ENCODE measurements around the gene CLEC4C. TPM values are rescaled to one million over a fixed set of nuclear protein-coding genes. Genes with fewer than 3 reads are reported as not detected.

CLEC4C gene
- total and polyA plus RNA-seq, 2 of the 4 experiments (the other 2 are of a cell fraction) = not detected

- H3K18ac ChIP-seq (ENCODE audit: low read depth, low read length) = no peak overlapping the region
- H3K9me3 ChIP-seq (ENCODE audit: control insufficient read depth, insufficient read depth, low read length) = peaks cover 9% of the 10 kb centered on the region; the same call in 1 of the 2 replicates
- no peak overlapping the region for H4K91ac ChIP-seq (ENCODE audit: insufficient read depth, low read depth, low read length)
- H4K8ac ChIP-seq (ENCODE audit: low read depth in 2 of 2, low read length in 2 of 2) = no peak overlapping the region
- whole genome bisulfite sequencing, 2 experiments (ENCODE audit: extremely low coverage in 2 of 2, insufficient read length in 1 of 2) = 24% methylated on average over 5 of the region's 10 CpGs; no CpG with 5 or more reads in 1 of the 2 experiments
- no peaks in the 10 kb centered on the region for H3K9me1 ChIP-seq (ENCODE audit: insufficient read depth, low read length)
- DNase-seq (no peak), ATAC-seq (ENCODE audit: low read depth) (no peak)
- no peak overlapping the region for H2BK20ac ChIP-seq (ENCODE audit: low read depth, low read length)
- no peak overlapping the region for H2AK9ac ChIP-seq (replicated peaks; ENCODE audit: low read depth, low read length, poor library complexity)
- no peak for TF ChIP-seq ELK1 (IDR thresholded peaks at IDR 0.05; ENCODE audit: borderline replicate concordance, low read depth, low read length)
- no peak for TF ChIP-seq CEBPB (IDR thresholded peaks at IDR 0.05; ENCODE audit: low read depth, low read length)
- TF ChIP-seq RFX5 (IDR thresholded peaks at IDR 0.05; ENCODE audit: low read depth, low read length) = no peak
- no peak for TF ChIP-seq CHD1 (IDR thresholded peaks at IDR 0.05; ENCODE audit: low read depth, low read length)
- TF ChIP-seq RAD21 (IDR thresholded peaks at IDR 0.05; ENCODE audit: low read length) = no peak
- TF ChIP-seq CTCF (conservative IDR thresholded peaks at IDR 0.05; ENCODE audit: low read depth, low read length) = no peak
- no peak for TF ChIP-seq BHLHE40 (IDR thresholded peaks at IDR 0.05; ENCODE audit: low read depth, low read length)
- no peak for TF ChIP-seq MAFK (IDR thresholded peaks at IDR 0.05; ENCODE audit: low read depth, low read length)
- TF ChIP-seq NFE2L2 (IDR thresholded peaks at IDR 0.05; ENCODE audit: low read depth, low read length) = no peak
- no peak for TF ChIP-seq POLR2A (IDR thresholded peaks at IDR 0.05; ENCODE audit: low read depth, low read length)
- no peak for TF ChIP-seq USF2 (IDR thresholded peaks at IDR 0.05; ENCODE audit: low read depth, low read length)
- no peak for TF ChIP-seq MAZ (IDR thresholded peaks at IDR 0.05; ENCODE audit: borderline replicate concordance, low read depth, low read length)
- no peak for TF ChIP-seq SMC3 (IDR thresholded peaks at IDR 0.05; ENCODE audit: low read depth, low read length)
- TF ChIP-seq RCOR1 (IDR thresholded peaks at IDR 0.05; ENCODE audit: insufficient replicate concordance, low read length) = no peak
- no peak for TF ChIP-seq FOS (IDR thresholded peaks at IDR 0.05; ENCODE audit: low read depth, low read length)
- TF ChIP-seq MXI1 (IDR thresholded peaks at IDR 0.05; ENCODE audit: borderline replicate concordance, low read depth, low read length) = no peak
- no peak overlapping the region for H4K5ac ChIP-seq (ENCODE audit: low read depth, low read length)
- no peaks in the 10 kb centered on the region for H3K36me3 ChIP-seq (ENCODE audit: control insufficient read depth, insufficient read depth, low read length)
- H3K4me2 ChIP-seq (ENCODE audit: low read depth, low read length) = no peak overlapping the region
- H3K56ac ChIP-seq (ENCODE audit: extremely low read depth, insufficient read depth, low read length) = no peak overlapping the region
- H3K27ac ChIP-seq (ENCODE audit: insufficient read depth, low read length) = no peak overlapping the region
- H2BK120ac ChIP-seq (ENCODE audit: low read depth, low read length) = no peak overlapping the region
- no TSS peak for BruUV-seq (replicated peaks)
- intact Hi-C loops (cut with micrococcal nuclease) (no loop called here), in situ Hi-C loops (cut with MboI; ENCODE audit: low sequenced_read_pairs) (no loop called here), dilution Hi-C loops (cut with HindIII; ENCODE audit: low sequenced_read_pairs, unreplicated experiment) (no loop called here)
- H2AFZ ChIP-seq (replicated peaks; ENCODE audit: low read length, poor library complexity) = no peak overlapping the region
- no peak overlapping the region for H3K4ac ChIP-seq (ENCODE audit: low read depth, low read length)
- H3K23ac ChIP-seq (ENCODE audit: low read depth, low read length) = no peak overlapping the region
- H3K9ac ChIP-seq (ENCODE audit: low read depth, low read length) = no peak overlapping the region
- no peak overlapping the region for H2BK5ac ChIP-seq (ENCODE audit: low read depth, low read length, poor library complexity, severe bottlenecking)
- no peak overlapping the region for H2BK15ac ChIP-seq (ENCODE audit: low read depth, low read length)
- POLR2A ChIA-PET (ENCODE audit: unreplicated experiment) = no interaction called here
- H3K4me1 ChIP-seq (ENCODE audit: control insufficient read depth, insufficient read depth, low read length) = no peaks in the 10 kb centered on the region
- H3K14ac ChIP-seq (replicated peaks; ENCODE audit: low read depth, low read length) = no peak overlapping the region
- no peaks in the 10 kb centered on the region for H4K20me1 ChIP-seq (ENCODE audit: insufficient read depth, low read length)
- no peak overlapping the region for H2AK5ac ChIP-seq (ENCODE audit: low read depth, low read length)
- no peak overlapping the region for H3K4me3 ChIP-seq (ENCODE audit: insufficient read depth, low read depth, low read length)
- H3K27me3 ChIP-seq (ENCODE audit: control insufficient read depth, insufficient read depth, low read length) = no peaks in the 10 kb centered on the region
- no peaks in the 10 kb centered on the region for H3K79me1 ChIP-seq (ENCODE audit: low read depth in 1 of 2, low read length in 2 of 2)
- CTCF ChIA-PET = no interaction called here
These were observed 52.0 kb downstream of the CLEC4C start for GRCh38 chr12:7695237-7695560.

Data from IMR-90 (cell line).